ENCODE measurements around the gene THRB.

DNA sequence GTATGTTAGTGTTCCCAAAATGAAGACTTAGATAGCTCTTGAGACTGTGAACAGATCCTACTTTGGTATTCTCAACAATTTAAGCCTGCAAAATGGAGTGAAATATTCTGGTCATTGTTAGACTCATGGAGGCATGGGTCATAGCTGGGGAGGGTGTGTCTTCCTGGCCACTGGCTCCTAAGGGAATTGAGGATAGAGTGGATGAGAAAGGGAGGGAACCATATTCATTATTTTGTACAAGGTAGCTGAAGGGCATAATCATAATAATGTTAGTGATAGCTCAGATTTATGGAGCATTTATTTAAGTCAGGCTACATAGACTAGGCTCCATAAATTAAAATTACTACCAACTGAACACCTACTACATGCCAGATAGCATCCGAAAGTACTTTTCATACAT is 295.9 kb downstream of the THRB start:
- no peak for TF ChIP-seq CHD4 (IDR thresholded peaks at IDR 0.05; ENCODE audit: insufficient read depth, insufficient replicate concordance, low read depth, low read length, poor library complexity, severe bottlenecking)
- TF ChIP-seq, protein P1, sequence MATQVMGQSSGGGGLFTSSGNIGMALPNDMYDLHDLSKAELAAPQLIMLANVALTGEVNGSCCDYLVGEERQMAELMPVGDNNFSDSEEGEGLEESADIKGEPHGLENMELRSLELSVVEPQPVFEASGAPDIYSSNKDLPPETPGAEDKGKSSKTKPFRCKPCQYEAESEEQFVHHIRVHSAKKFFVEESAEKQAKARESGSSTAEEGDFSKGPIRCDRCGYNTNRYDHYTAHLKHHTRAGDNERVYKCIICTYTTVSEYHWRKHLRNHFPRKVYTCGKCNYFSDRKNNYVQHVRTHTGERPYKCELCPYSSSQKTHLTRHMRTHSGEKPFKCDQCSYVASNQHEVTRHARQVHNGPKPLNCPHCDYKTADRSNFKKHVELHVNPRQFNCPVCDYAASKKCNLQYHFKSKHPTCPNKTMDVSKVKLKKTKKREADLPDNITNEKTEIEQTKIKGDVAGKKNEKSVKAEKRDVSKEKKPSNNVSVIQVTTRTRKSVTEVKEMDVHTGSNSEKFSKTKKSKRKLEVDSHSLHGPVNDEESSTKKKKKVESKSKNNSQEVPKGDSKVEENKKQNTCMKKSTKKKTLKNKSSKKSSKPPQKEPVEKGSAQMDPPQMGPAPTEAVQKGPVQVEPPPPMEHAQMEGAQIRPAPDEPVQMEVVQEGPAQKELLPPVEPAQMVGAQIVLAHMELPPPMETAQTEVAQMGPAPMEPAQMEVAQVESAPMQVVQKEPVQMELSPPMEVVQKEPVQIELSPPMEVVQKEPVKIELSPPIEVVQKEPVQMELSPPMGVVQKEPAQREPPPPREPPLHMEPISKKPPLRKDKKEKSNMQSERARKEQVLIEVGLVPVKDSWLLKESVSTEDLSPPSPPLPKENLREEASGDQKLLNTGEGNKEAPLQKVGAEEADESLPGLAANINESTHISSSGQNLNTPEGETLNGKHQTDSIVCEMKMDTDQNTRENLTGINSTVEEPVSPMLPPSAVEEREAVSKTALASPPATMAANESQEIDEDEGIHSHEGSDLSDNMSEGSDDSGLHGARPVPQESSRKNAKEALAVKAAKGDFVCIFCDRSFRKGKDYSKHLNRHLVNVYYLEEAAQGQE (IDR thresholded peaks at IDR 0.05; ENCODE audit: borderline replicate concordance), result no peak
- TF ChIP-seq, protein P1 (CRISPR knock-in tag; IDR thresholded peaks at IDR 0.05; ENCODE audit: low read depth), result no peak
- TF ChIP-seq TARDBP (IDR thresholded peaks at IDR 0.05), result no peak
- TF ChIP-seq, protein P2, sequence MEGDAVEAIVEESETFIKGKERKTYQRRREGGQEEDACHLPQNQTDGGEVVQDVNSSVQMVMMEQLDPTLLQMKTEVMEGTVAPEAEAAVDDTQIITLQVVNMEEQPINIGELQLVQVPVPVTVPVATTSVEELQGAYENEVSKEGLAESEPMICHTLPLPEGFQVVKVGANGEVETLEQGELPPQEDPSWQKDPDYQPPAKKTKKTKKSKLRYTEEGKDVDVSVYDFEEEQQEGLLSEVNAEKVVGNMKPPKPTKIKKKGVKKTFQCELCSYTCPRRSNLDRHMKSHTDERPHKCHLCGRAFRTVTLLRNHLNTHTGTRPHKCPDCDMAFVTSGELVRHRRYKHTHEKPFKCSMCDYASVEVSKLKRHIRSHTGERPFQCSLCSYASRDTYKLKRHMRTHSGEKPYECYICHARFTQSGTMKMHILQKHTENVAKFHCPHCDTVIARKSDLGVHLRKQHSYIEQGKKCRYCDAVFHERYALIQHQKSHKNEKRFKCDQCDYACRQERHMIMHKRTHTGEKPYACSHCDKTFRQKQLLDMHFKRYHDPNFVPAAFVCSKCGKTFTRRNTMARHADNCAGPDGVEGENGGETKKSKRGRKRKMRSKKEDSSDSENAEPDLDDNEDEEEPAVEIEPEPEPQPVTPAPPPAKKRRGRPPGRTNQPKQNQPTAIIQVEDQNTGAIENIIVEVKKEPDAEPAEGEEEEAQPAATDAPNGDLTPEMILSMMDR (IDR thresholded peaks at IDR 0.05 in 2 of 3, conservative IDR thresholded peaks at IDR 0.05 in 1 of 3; ENCODE audit: insufficient read depth in 2 of 3, low read depth in 1 of 3, low read length in 3 of 3), result no peak
- TF ChIP-seq ZNF134 (CRISPR knock-in tag; conservative IDR thresholded peaks at IDR 0.05), result no peak
- TF ChIP-seq BCLAF1 (IDR thresholded peaks at IDR 0.05; ENCODE audit: borderline replicate concordance in 1 of 2, control insufficient read depth in 1 of 2, low read depth in 2 of 2, low read length in 1 of 2), result no peak
- TF ChIP-seq IRF1 (CRISPR knock-in tag; IDR thresholded peaks at IDR 0.05; ENCODE audit: borderline replicate concordance), result no peak
- no peak for TF ChIP-seq RBM15 (IDR thresholded peaks at IDR 0.05; ENCODE audit: insufficient read depth, low read length)
- no peak for TF ChIP-seq GTF2F1 (IDR thresholded peaks at IDR 0.05; ENCODE audit: low read depth, low read length)

Measured in K562 (cell line).